HepG2 (cell line): ENCODE measurements around the gene TASP1. TPM values are rescaled to one million over a fixed set of nuclear protein-coding genes. Genes with fewer than 3 reads are reported as not detected.

Experiments used
- ATAC-seq: fragments of 200-7000 bp; cut with Tn5 transposase; 3 replicates; pipeline ENCODE4 v1.9.1; 2020; ENCODE audit warnings: mild to moderate bottlenecking, moderate library complexity
- BruUV-seq: library from RNA; stranded (reverse); fragments of 400-500 nt; replicated peaks from 2 replicates; lab custom pipeline; 2021; lab: Mats Ljungman, UMichigan
- CTCF ChIA-PET: fragments of 300-600 bp; formaldehyde crosslinking; extraction: SDS; loops from one replicate; lab custom pipeline; 2021; ENCODE audit warnings: low total read pairs, inconsistent platforms, low intra/inter-chr PET ratio; lab: Yijun Ruan, JAX
- POLR2A ChIA-PET: fragments of 350-600 bp; sonication (Branson Sonifier 250); formaldehyde crosslinking; loops from one replicate; lab custom pipeline; 2020; ENCODE audit warnings: antibody characterized with exemption, inconsistent platforms; lab: Yijun Ruan, JAX
- DNase-seq: peaks from one replicate; pipeline ENCODE4 v3.0.0-alpha.2; 2015; ENCODE audit warnings: low spot score
- FAIRE-seq: peaks from 3 replicates; lab custom pipeline; 2011; peaks lifted over from hg19 to GRCh38; lab: Jason Lieb, UNC
- H2AFZ ChIP-seq: one replicate; pipeline ENCODE4 v1.6.1; 2011; ENCODE audit warnings: low read length, inconsistent platforms
- H3K27ac ChIP-seq: fragments of 300-600 bp; 3 replicates; pipeline ENCODE4 v1.8.0; 2011; ENCODE audit warnings: mixed run types, mild to moderate bottlenecking, mixed read lengths, low read length, inconsistent platforms; ENCODE audit not compliant: insufficient read depth; ENCODE audit errors: extremely low read length
- H3K27me3 ChIP-seq, 2 experiments: fragments of 200-600 bp in 1 of 2; 2 replicates in 1 of 2; 3 replicates in 1 of 2; pipeline versions ENCODE4 v1.6.0 to v1.8.0; 2011; ENCODE audit warnings: low read length in 2 of 2, mild to moderate bottlenecking in 2 of 2, moderate library complexity in 2 of 2, inconsistent platforms in 1 of 2; ENCODE audit not compliant: insufficient read depth in 2 of 2, control insufficient read depth in 1 of 2
- H3K36me3 ChIP-seq, 2 experiments: fragments of 200-600 bp in 1 of 2; replicated peaks in 1 of 2; 2 replicates in 1 of 2; 3 replicates in 1 of 2; pipeline versions ENCODE4 v1.5.1 to v1.8.0; 2011; ENCODE audit warnings: low read length in 2 of 2, inconsistent platforms in 1 of 2; ENCODE audit not compliant: insufficient read depth in 2 of 2, control insufficient read depth in 1 of 2
- H3K4me1 ChIP-seq: 2 replicates; pipeline ENCODE4 v1.5.1; 2012; ENCODE audit warnings: low read length, inconsistent platforms; ENCODE audit not compliant: insufficient read depth
- H3K4me2 ChIP-seq: 2 replicates; pipeline ENCODE4 v1.6.0; 2011; ENCODE audit warnings: low read depth, low read length, inconsistent platforms
- H3K4me3 ChIP-seq, 3 experiments: fragments of 200-600 bp in 1 of 3; sonication (generic), shearing (Covaris generic) in 1 of 3; replicated peaks in 1 of 3; 2 replicates each; pipeline ENCODE4 v1.5.1; 2011 to 2016; ENCODE audit warnings: low read length in 3 of 3, inconsistent platforms in 2 of 3, low read depth in 2 of 3, mild to moderate bottlenecking in 2 of 3, control low read depth in 1 of 3, mixed read lengths in 1 of 3; ENCODE audit not compliant: insufficient read depth in 1 of 3
- H3K79me2 ChIP-seq: one replicate; pipeline ENCODE4 v1.6.1; 2011; ENCODE audit warnings: low read length, inconsistent platforms; ENCODE audit not compliant: insufficient read depth
- H3K9ac ChIP-seq: 2 replicates; pipeline ENCODE4 v1.6.0; 2011; ENCODE audit warnings: mild to moderate bottlenecking, low read depth, low read length, inconsistent platforms; ENCODE audit not compliant: insufficient read depth
- H3K9me3 ChIP-seq: 2 replicates; pipeline ENCODE4 v1.5.1; 2012; ENCODE audit warnings: mild to moderate bottlenecking, low read length
- H4K20me1 ChIP-seq: 2 replicates; pipeline ENCODE4 v1.6.0; 2011; ENCODE audit warnings: inconsistent platforms, mild to moderate bottlenecking, low read length, moderate library complexity; ENCODE audit not compliant: insufficient read depth
- ELF1 ChIP-seq: sonication (generic); formaldehyde crosslinking; IDR thresholded peaks from 2 replicates; pipeline ENCODE4 v1.4.0; 2020; ENCODE audit warnings: missing genetic modification reagents
- KAT7 ChIP-seq: IDR thresholded peaks from 2 replicates; pipeline ENCODE4 v1.6.1; 2018; ENCODE audit warnings: borderline replicate concordance, missing compliant biosample characterization
- POGZ ChIP-seq: sonication (generic); formaldehyde crosslinking; IDR thresholded peaks from 2 replicates; pipeline ENCODE4 v1.4.0; 2020; ENCODE audit warnings: mild to moderate bottlenecking, missing genetic modification reagents
- TBL1XR1 ChIP-seq: fragments of 150-350 bp; IDR thresholded peaks from 2 replicates; pipeline ENCODE4 v1.6.1; 2014; ENCODE audit warnings: borderline replicate concordance, low read length; ENCODE audit not compliant: partially characterized antibody
- ZBTB20 ChIP-seq: sonication (generic); formaldehyde crosslinking; IDR thresholded peaks from 2 replicates; pipeline ENCODE4 v1.8.1; 2023; ENCODE audit warnings: missing genetic modification reagents, low read depth, mild to moderate bottlenecking, borderline replicate concordance
- ZNF460 ChIP-seq: sonication (generic); formaldehyde crosslinking; IDR thresholded peaks from 2 replicates; pipeline ENCODE4 v1.5.1; 2020; ENCODE audit warnings: missing genetic modification reagents, mild to moderate bottlenecking, borderline replicate concordance
- ZNF580 ChIP-seq: IDR thresholded peaks from 2 replicates; pipeline ENCODE4 v1.6.1; 2016; ENCODE audit warnings: low read depth, borderline replicate concordance
- ZNF644 ChIP-seq: IDR thresholded peaks from 2 replicates; pipeline ENCODE4 v1.6.1; 2016; ENCODE audit warnings: low read depth
- WGBS: methylation state at CpG from one replicate; pipeline ENCODE4 v1.1.6; 2017; ENCODE audit warnings: low lambda C conversion rate; 5-methylcytosine and 5-hydroxymethylcytosine counted together
- in situ Hi-C: cut with HindIII; loops from 2 replicates; pipeline ENCODE4 v1.10.0; 2017; ENCODE audit warnings: low pct_unique_long_range_greater_than_20kb; ENCODE audit not compliant: extremely low pct_ligation_motif_present
- intact Hi-C: fragments of 100-400 bp; cut with micrococcal nuclease; formaldehyde crosslinking; loops from one replicate; pipeline ENCODE4 v1.10.0; 2022; ENCODE audit not compliant: unreplicated experiment
- polyA plus RNA-seq, 8 experiments: library from polyadenylated mRNA; depleted of rRNA in 3 of 8; stranded (reverse) in 7 of 8; unstranded in 1 of 8; fragments of >200 nt; fragmentation: Illumina TruSeq in 4 of 8; extraction: Trizol in 4 of 8; gene quantifications; 2 replicates each; pipeline versions ENCODE4 v1.2.1 to v1.2.3, GENCODE V29; 2011 to 2016; ENCODE audit warnings: low read depth in 4 of 8, missing spikeins in 1 of 8, mixed read lengths in 1 of 8; ENCODE audit not compliant: insufficient read depth in 1 of 8
- total RNA-seq, 5 experiments: library from RNA; depleted of rRNA; stranded (reverse); fragments of >200 nt; fragmentation: Illumina TruSeq; extraction: Trizol; gene quantifications; 2 replicates each; pipeline ENCODE4 v1.2.3, GENCODE V29; 2016; ENCODE audit warnings: low read depth in 1 of 5
- TF ChIP-seq, protein P1 (sequence below): sonication (generic); formaldehyde crosslinking; IDR thresholded peaks from 2 replicates; pipeline ENCODE4 v1.4.0; 2020; ENCODE audit warnings: missing genetic modification reagents, mild to moderate bottlenecking, borderline replicate concordance
- TF ChIP-seq, protein P2 (sequence below): IDR thresholded peaks from 2 replicates; pipeline ENCODE4 v1.6.1; 2016
- TF ChIP-seq, protein P3 (sequence below): sonication (generic); formaldehyde crosslinking; IDR thresholded peaks from 2 replicates; pipeline ENCODE4 v1.9.0; 2021; ENCODE audit warnings: mild to moderate bottlenecking, missing genetic modification reagents
- TF ChIP-seq, protein P4 (sequence below): sonication (generic); formaldehyde crosslinking; IDR thresholded peaks from 2 replicates; pipeline ENCODE4 v1.5.0; 2020; ENCODE audit warnings: missing genetic modification reagents

The TASP1 gene
- total and polyA plus RNA-seq, 2 of the 13 experiments (the other 11 are each of a cell fraction or from before 2014, with no cell fraction given), result 10.0 to 25.2 TPM

DNA sequence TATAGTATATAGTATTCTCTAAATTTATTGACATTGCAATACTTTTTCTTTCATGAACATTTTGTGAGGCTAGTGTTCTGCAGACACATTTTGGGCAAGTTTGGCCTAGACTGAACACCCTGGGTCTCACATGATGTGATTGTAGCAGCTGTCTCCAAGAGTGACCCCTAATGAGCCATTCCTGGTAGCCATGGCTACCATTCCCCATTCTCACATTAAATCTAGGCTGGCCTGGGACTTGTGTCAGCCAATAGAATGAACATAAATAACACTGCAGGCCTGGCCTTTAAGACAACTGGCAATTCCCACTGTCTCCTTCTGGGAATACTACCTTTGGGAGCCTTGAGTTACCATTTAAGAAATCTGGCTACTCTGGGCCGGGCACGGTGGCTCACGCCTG, 38.0 kb upstream of the TASP1 start:
- no peak for DNase-seq
- WGBS, result 80% methylated on average over 3 of the region's 3 CpGs
- no peak for FAIRE-seq
- TF ChIP-seq ZNF460 (CRISPR knock-in tag) (no peak), POGZ (CRISPR knock-in tag) (no peak), ZNF644 (CRISPR knock-in tag) (no peak), ELF1 (CRISPR knock-in tag) (no peak), ZBTB20 (CRISPR knock-in tag) (no peak), KAT7 (CRISPR knock-in tag) (no peak), ZNF580 (no peak), TBL1XR1 (no peak)
- TF ChIP-seq, protein P1, sequence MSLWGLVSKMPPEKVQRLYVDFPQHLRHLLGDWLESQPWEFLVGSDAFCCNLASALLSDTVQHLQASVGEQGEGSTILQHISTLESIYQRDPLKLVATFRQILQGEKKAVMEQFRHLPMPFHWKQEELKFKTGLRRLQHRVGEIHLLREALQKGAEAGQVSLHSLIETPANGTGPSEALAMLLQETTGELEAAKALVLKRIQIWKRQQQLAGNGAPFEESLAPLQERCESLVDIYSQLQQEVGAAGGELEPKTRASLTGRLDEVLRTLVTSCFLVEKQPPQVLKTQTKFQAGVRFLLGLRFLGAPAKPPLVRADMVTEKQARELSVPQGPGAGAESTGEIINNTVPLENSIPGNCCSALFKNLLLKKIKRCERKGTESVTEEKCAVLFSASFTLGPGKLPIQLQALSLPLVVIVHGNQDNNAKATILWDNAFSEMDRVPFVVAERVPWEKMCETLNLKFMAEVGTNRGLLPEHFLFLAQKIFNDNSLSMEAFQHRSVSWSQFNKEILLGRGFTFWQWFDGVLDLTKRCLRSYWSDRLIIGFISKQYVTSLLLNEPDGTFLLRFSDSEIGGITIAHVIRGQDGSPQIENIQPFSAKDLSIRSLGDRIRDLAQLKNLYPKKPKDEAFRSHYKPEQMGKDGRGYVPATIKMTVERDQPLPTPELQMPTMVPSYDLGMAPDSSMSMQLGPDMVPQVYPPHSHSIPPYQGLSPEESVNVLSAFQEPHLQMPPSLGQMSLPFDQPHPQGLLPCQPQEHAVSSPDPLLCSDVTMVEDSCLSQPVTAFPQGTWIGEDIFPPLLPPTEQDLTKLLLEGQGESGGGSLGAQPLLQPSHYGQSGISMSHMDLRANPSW (CRISPR knock-in tag), result no peak
- TF ChIP-seq, protein P2, sequence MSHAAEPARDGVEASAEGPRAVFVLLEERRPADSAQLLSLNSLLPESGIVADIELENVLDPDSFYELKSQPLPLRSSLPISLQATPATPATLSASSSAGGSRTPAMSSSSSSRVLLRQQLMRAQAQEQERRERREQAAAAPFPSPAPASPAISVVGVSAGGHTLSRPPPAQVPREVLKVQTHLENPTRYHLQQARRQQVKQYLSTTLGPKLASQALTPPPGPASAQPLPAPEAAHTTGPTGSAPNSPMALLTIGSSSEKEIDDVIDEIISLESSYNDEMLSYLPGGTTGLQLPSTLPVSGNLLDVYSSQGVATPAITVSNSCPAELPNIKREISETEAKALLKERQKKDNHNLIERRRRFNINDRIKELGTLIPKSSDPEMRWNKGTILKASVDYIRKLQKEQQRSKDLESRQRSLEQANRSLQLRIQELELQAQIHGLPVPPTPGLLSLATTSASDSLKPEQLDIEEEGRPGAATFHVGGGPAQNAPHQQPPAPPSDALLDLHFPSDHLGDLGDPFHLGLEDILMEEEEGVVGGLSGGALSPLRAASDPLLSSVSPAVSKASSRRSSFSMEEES (CRISPR knock-in tag), result no peak
- TF ChIP-seq, protein P3, sequence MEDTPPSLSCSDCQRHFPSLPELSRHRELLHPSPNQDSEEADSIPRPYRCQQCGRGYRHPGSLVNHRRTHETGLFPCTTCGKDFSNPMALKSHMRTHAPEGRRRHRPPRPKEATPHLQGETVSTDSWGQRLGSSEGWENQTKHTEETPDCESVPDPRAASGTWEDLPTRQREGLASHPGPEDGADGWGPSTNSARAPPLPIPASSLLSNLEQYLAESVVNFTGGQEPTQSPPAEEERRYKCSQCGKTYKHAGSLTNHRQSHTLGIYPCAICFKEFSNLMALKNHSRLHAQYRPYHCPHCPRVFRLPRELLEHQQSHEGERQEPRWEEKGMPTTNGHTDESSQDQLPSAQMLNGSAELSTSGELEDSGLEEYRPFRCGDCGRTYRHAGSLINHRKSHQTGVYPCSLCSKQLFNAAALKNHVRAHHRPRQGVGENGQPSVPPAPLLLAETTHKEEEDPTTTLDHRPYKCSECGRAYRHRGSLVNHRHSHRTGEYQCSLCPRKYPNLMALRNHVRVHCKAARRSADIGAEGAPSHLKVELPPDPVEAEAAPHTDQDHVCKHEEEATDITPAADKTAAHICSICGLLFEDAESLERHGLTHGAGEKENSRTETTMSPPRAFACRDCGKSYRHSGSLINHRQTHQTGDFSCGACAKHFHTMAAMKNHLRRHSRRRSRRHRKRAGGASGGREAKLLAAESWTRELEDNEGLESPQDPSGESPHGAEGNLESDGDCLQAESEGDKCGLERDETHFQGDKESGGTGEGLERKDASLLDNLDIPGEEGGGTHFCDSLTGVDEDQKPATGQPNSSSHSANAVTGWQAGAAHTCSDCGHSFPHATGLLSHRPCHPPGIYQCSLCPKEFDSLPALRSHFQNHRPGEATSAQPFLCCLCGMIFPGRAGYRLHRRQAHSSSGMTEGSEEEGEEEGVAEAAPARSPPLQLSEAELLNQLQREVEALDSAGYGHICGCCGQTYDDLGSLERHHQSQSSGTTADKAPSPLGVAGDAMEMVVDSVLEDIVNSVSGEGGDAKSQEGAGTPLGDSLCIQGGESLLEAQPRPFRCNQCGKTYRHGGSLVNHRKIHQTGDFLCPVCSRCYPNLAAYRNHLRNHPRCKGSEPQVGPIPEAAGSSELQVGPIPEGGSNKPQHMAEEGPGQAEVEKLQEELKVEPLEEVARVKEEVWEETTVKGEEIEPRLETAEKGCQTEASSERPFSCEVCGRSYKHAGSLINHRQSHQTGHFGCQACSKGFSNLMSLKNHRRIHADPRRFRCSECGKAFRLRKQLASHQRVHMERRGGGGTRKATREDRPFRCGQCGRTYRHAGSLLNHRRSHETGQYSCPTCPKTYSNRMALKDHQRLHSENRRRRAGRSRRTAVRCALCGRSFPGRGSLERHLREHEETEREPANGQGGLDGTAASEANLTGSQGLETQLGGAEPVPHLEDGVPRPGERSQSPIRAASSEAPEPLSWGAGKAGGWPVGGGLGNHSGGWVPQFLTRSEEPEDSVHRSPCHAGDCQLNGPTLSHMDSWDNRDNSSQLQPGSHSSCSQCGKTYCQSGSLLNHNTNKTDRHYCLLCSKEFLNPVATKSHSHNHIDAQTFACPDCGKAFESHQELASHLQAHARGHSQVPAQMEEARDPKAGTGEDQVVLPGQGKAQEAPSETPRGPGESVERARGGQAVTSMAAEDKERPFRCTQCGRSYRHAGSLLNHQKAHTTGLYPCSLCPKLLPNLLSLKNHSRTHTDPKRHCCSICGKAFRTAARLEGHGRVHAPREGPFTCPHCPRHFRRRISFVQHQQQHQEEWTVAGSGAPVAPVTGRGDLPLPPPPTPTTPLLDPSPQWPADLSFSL (CRISPR knock-in tag), result no peak
- TF ChIP-seq, protein P4, sequence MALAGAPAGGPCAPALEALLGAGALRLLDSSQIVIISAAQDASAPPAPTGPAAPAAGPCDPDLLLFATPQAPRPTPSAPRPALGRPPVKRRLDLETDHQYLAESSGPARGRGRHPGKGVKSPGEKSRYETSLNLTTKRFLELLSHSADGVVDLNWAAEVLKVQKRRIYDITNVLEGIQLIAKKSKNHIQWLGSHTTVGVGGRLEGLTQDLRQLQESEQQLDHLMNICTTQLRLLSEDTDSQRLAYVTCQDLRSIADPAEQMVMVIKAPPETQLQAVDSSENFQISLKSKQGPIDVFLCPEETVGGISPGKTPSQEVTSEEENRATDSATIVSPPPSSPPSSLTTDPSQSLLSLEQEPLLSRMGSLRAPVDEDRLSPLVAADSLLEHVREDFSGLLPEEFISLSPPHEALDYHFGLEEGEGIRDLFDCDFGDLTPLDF (CRISPR knock-in tag), result no peak
- H3K27ac ChIP-seq, result no peak overlapping the region
- H3K27me3 ChIP-seq, result 0 out of 5 replicates have a peak, but pooled peaks cover 0 to 2% of the 10 kb centered on the region in 2 experiments
- H3K9me3 ChIP-seq, result no peaks in the 10 kb centered on the region
- no peaks in the 10 kb centered on the region for H3K36me3 ChIP-seq
- H3K4me3 ChIP-seq, result no peak overlapping the region
- no peak overlapping the region for H3K4me2 ChIP-seq
- H2AFZ ChIP-seq, result no peak overlapping the region
- in situ Hi-C loops, result no loop called here
- H4K20me1 ChIP-seq, result no peaks in the 10 kb centered on the region
- POLR2A ChIA-PET, result no interaction called here
- no TSS peak for BruUV-seq
- H3K9ac ChIP-seq, result no peak overlapping the region
- peaks cover 8% of the 10 kb centered on the region for H3K4me1 ChIP-seq
- ATAC-seq, result no peak
- intact Hi-C loops, result no loop called here
- CTCF ChIA-PET, result no interaction called here
- H3K79me2 ChIP-seq, result no peaks in the 10 kb centered on the region
